NCI-H510A (cell line): ENCODE results near the gene SPOCK2.

Experiments used
- DNase-seq: peaks from one replicate; lab custom pipeline; 2025; lab: John Stamatoyannopoulos, UW

SPOCK2 gene

DNA sequence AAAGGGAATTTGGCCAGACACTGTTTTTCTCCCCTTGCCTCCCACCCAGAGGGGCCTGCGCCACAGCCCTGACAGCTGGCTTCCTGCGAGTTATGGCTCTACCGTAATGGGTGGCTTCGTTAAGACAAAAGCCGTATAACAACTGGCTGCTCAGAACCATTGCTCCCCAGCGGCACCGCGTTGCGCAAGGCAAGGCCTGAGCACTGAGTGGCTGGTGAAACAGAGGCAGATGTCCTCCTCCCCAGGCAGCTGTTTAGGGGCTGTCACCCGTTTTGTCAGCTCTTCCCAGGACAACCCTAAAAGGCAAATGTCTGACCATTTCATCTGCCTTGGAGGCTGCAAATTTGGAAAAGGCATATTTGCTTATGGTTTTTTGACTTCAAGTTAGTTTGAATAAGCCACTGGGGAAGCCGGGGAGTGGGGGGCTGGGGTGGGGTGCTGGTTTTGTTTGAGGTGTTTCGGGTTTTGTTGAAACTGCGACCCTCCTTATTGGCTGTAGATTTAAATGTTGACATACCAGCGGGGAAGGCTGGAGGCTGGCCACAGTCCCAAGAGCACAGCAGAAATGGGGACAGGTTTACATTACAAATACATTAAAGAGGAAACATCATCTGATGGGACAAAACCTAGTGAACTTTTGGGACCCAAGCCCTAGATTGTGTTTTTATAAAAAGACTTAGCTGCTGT, 681 bp upstream of the SPOCK2 start:
- peak; percentile 36 for DNase-seq

DNA sequence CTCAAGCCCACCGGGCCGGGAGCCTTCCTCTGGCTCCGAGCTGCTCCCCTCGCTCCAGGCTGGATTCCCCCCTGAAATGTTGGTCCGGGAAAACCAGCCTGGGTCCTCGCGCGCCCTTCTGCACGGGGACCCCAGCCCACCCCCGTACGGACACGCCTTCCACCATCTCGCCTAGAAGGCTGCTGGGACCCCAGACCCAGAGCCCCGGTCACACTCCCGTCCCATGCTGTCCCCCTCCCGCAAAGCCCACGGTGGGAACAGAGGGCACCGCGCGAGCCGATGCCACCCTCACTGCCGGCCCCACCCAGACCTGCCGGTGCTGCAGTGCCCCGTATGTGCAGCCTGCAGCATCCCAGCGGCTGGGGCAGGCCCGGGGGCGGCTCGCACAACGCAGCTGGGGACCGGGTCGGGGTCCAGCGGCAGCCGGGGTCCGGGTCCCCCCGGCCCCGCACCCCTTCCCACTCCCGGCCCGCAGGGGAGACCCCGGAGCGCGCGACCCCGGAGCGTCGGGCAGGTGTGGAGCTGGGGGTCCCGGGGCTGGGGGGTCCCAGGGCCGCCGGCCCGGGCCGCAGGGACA, 871 bp downstream of the SPOCK2 start:
- DNase-seq = no peak

DNA sequence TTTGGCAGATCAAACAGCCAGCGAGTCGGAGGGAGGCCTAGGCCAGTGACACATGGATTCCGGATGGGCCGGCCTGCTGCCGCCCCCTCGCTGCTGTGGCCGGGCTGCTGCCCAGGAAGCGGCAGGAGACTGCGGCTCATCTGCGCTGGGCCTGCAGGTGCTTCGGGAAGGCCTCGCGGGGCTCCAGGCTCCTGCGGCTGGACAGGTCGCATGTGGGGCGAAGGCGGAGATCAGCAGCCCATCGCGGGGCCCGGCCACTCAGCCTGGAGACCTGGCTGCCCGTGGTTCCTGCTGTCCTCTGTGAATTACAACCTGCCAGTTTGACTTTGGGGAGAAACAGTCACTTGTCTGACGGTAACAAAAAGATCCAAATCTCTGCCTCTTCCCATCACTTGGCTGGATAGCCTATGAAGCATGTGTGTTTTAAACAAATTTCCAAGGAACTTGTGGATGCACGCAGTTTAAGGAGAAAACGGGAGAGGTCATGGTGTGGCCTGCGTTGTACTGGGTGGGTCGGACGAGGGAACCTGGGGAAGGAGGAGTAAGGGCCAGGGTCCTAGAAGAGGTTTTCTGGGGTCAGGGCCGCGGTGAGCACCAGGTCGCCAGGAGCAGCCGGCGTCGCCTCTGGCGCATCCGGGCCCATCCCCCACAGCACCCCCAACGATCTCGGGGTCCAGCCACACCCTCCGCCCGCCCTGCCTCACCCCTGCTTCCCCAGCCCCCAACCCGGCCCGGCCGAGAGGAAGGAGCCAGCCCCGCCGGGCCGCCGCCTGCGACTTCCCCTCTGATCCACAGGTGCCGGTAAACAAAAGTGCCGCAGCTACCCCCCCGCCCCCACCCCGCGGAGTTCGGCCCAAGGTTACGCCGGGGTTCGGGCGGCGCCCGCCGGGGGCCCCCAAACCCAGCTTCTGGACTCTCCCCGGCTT, 1.6 kb downstream of the SPOCK2 start:
- no peak for DNase-seq

DNA sequence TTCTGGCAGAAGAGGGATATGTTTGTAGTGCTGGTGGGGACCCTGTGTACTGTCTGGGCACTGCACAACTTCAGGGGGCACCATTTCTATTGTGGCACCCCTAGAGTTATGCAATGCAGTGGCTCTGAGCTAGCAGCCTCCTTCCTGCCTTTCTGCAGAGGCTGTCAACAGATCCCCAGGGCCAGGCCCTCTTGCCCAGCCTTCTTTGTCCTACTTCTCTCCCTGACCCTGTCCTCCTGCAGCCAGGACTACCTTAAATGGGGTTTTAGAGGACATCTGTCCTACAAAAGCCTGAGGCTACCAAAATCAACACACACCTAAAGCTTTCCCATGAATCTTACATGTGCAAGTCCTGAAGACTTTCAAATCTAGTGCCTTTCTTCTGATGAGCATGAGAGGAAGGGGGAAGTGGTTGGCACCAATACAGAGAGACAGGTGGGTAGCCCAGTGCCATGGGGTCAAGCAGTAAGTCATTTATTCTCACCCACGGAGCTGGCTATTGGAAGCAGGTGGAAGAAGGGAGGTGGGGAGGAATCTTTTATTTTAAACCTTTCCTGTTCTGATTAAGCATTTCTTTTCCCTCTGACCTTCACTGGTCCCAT, 2.4 kb downstream of the SPOCK2 start:
- DNase-seq = no peak

DNA sequence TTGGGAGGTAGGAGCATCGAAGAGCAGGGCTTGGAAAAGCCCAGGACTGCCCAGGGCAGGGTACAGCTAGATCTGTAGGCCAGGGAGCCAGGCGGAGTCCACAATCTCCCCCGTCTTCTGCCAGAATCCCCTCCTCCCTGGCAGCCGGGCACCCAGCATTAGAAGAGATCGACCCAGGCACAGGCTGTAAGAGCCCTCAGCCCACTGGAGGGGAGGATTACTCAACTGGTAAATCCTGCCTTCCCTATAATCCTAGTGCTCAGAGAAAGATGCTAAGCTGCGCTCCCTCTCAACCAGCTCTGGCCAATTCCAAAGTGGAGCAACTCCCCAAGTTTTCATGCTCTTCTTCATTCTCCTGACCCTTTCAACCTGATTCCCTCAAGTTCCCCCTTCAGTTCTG, 3.2 kb downstream of the SPOCK2 start:
- no peak for DNase-seq

DNA sequence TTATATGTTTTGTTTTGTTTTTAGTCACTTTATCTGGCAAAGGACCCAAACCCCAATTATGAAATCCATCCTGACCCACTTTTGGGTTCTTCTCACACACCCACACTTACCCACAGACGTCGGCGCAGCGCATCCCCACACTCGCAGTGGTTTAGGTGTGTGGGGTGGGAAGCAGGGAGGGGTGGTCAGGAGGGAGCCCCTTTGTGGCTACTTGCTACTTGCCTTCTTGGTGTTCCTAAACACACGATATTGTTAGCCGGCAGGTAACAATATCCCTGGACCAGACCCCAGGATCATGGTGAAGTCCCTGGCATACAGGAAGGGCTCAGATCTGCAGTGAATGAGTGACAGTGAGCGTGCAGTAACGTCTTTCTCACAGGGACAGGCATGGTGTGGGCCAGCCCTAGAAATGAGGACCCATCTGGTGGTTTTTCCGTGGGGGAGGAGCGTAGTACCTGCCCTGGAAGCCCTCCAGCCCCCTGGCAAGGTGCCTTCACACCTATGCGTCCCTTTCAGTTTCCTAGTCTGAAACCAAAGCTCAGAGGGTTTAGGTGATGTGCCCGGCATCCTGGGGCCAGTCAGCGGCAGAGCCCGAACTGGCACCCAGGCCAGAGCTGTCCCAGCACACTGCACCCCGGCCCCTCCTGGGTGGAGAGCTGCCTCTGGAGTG, 4.4 kb downstream of the SPOCK2 start:
- DNase-seq = no peak

DNA sequence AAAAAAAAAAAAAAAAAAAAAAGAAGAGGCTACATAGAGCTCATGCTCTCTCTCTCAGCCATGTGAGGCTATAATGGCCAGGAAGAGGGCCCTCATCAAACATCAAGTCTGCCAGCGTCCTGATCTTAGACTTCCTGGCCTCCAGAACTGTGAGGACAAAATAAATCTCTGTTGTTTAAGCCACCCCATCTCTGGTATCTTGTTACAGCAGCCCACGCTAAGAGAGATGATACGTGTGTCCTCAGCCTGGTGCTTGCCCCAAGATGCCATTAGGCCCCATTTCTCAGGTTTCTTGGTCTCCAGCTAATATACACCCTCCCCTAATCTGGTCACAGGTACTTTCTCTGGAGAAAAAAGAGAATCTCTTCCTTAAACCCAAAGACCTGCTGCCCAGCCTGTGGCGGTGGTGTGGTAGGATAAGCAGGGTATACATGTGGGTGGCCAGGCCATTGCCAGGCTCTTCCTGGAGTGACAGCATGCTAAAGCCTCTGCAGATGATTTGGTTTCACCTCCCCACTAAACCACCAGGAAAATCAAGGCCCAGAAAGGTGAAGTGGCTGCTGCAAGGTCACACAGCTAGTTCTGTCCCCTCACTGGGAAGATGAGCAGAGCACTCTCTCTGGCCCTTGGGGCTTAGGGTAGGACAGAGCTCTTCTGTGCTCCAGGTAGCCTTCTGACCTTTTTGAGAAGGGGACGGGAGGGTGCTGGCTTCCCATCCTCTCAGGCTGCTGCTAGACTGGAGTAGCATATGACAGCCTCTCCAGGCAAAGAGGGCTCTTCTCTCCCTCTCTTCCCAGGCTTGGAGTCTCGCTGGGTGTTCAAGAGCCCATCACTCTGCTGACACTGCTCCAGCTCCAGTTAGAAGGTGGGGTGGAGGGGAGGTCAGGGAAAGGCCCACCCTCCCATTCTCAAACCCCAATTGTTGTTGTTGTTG, 5.2 kb downstream of the SPOCK2 start:
- DNase-seq = no peak

DNA sequence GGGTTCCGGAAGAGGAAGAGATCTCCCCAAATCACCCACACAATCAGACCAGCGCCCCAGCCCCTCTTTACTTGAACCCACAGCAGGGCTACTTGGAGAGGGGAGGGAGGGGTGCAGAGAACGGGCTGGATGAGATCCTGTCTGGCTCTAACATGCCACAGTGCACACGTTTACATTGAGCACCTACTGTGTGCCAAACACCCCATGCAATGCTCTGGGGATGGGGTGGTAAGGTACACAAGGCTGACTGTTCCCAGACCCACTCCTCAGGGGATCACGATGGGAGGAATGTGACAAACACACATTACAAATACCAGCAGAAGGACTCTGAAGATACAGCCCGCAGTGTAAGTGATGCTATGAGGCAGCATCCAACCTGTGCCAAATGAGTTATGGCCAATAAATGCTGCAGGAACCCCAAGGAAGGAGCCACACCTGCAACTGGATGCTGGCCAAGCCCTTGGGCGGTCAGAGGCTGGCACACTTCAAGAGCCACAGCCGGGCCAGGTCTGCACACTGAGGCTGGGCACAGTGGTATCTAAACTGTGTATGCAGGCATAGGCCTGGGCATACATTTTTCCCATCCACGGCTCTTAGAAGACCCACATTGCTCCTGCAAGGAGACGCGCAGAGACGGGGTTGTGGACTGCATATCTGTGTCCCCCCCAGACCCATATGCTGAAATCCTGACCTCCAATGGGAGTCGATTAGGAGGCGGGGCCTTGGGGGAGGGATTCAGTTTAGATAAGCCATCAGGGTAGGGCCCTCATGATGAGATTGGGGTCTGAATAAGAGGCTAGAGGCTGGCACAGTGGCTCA, 6.4 kb downstream of the SPOCK2 start:
- no peak for DNase-seq

DNA sequence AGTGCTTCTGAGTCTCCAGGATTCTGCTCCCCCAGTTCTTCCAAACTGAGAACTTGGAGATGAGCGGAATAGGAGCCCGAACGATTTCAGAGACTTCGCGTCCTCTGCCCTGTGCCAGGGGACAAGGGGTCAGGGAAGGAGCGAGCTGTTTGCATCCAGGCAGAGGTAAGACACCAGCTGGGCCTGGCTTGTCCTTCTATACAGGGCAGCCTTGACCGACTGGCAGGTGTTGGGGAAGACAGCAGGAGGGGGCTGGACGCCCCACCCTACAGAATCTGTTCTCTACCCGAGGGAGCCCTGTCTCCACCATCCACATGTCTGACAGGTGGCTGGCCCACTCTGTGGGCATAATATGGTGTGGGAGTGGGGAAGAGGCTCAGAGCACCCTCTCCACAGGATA, 7.1 kb downstream of the SPOCK2 start:
- no peak for DNase-seq

DNA sequence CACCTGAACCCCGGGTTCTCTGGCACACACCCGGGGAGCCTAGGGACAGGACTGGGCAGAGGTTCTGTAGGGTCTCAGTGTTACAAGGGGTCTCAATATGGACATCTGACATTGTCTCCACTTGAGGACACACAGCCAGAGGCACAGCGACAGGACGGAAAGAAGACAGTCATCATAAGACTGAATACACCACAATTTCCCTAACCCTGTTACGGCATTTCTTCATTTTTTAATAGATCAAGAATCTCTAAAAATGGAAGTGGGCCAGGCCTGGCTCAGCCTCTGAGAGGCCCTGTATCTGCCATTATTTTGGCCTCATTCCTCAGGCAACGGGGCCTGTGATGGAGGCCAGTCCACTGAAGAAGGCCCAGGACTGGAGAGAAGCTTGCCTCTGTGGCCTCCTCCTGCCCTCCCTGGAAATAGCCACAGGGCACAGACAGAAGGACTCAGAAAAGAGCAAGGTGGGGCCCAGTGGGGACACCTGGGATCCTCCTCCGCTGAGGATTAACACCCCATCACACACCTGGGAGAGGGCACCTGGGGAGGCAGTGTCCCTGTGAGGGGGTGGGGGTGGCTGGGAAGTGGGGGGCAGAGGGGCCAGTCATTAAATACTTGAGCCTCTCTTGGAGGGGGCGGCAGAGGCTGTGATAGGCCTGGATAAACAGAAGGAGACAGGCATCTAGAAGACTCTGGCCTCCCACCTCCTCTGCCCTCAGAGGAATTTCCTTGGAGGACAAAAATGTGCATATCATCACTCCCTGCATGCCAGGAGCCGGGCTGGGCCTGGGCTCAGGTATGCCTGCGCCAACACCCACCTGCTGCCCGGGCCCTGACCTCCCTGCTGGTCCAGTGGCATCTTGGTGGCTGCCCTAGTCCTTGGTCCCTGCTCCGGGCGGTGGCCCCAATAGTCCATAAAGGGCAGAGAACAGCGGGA, 8.0 kb downstream of the SPOCK2 start:
- no peak for DNase-seq

DNA sequence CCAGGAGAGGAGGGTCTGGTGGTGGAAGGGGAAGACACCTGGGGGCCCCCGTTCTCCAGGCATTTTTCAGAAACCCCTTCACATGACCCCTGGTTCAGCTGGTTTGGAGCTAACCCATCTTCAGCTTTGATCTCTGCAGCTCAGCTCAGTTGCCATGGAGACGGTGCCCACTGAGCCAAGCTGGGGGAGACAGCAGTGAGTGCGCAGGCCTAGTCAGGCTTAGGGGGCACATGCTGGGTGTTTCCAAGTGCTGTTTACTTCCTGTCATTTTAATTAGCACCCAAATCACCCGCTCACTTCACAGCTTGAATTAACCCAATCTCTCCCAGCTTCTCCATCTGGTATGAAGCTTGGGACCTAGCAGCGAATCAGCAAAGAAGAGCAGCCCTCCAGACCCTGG, 9.0 kb downstream of the SPOCK2 start:
- no peak for DNase-seq

DNA sequence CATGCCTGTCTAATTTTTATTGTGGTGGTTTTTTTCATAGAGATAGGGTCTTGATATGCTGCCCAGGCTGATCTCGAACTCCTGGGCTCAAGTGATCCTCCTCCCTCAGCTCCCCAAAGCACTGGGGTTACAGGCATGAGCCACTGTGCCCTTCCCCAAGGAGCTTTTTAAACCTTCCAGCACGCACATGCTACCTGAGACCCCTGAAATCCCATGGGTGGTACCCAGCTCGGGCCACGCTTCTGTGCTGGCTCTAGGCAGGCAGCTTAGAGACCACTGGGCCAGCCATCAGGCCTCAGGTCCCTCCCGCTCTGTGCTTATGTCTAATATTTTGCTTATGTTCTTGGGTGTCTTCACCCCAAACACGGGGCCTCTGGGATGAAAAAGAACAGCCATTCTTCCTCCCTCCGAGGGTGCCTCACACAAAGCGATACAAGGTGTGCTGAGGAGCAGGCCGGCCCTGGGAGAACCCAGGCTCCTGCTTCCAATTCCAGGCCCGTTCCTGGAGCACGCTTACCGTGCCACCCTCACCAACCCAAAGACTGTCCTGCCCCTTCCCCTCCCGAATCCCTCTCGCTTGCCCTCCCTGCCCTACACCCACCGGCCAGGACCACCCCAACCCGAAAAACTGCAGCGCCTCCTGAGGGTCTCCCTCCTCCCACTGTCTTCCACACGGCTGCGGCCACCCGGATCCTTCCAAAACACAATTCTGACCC, 10.9 kb downstream of the SPOCK2 start:
- no peak for DNase-seq

DNA sequence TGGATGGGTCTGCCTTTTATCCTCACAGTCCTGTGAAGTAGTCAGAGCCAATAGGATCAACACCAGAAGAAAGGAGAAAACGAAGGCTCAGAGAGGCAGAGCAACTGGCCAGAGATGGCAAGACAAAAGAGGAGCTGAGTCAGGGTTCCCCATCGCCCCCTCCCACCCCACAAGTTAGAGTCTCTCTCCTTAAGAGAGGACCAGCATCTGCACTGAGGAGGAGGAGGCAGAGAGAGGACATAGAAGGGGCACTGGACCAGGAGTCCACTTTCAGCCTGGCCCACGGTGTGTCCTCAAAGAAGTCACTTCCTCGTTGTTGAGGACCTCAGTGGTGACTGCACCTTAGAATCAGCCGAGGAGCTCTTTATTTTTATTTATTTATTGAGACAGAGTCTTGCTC, 11.6 kb downstream of the SPOCK2 start:
- no peak for DNase-seq

DNA sequence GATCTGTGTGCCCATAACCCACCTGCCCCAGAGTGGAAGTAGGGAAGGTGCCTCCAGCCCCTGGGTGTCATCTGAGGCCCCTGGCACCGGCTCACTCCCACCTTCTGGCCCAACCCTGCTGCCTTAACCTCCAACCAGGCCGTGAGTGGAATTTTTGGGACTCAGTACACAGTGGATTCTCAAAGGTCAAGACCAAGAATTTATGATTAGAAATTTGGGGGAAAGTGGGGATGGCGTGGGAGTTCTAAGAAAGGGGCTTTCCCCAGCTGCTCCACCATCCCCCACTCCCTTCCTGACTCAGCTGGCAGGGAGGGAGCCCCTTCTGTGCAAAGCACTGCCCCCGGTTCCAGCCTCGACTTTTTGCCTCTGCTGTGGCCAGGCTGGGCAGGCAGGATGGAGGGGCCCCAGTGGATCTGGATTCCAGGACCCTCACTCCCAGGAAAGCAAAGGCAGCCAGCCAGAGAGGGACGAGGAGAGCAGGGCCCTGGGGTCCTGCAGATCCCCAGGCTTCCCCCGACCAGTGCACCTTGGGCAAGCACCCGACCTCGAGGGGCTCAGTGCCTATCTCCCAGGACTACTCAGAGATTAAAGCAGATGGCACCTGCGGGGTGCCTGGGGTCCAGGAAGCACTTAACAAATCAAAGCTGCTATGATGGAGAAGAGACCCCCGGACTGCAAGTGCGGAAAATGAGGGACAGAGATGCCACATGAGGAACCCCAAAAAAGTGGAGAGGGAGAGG, 12.8 kb downstream of the SPOCK2 start:
- DNase-seq = no peak

DNA sequence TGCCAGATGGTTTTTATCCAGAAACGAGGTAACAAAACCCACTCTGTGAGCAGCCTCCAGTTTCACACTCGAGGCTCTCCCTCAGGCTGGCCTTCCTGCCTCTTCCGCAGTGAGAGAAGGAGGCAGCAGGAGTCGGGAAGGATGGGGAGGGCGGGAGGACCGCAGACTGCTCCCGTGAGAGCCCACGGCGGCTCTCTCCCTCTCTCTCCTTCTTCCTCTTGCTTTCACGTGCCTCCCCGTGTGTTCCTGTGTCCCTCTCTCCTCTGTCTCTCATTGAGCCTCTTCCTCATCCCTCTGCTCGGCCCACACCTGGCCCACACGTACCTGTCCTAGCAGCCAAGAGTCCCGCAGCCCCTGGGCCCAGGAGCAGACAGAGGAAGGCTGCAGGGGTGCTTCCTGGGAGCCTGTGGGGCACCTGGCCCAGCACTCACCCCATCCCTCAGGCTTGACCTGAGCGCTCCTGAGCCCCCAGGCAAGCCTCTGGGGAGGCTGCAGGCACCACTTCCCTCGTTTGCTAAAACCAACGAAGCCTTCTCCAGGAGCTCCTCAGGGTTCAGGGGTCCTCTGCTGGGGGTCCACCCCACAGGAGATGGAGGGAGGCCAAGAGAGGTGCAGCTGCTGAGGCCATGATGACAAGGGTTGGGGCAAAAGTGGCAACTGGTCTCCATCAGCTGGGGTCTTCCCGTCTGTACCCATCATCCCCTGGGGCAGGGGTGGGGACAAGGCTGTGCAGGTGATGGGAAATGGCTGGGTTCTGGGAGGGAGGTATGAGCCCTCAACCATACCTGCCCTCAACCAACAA, 13.6 kb downstream of the SPOCK2 start:
- no peak for DNase-seq

DNA sequence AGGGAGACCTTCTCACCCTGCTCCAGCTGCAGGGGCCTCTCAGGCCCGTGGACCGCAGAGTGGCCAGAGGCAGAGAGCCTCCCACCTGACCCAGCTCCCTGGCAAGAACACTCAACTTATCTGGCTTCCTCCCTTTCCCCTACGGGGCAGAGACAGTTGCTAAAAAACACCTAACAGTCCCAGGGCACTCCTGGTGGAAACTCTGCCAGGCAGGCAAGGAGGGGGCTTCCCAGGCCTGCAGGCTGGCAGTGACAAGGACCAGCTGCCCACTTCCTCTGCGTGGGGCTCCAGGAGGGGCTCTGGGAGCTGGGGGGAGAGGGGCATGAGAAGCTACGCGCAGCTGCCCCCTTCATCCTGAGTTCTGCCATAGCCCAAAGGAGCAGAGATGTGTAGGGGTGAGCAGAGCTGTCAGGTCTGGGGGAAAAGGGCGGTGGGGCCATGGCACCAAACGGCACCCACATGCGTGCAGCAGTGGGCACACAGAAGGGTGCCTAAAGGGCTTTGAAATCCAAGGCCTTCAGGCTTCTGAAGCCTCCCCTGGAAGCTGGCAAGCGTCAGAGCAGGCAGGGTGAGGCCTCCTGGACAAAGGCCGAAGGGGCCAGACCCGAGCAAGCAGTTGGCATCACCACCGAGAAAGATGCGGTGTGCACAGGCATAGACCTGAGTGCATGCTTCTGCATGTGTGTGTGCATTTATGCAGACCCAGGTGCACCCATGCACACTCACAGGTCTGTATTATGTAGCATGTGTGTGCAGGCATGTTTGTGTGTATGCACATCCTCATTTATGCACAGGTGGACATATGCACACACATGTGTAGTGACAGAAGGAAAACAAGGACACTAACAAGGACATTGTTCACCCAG, 14.4 kb downstream of the SPOCK2 start:
- DNase-seq = no peak
